Mesothelial cell of epicardium (in vitro differentiated cells): Measurements from ENCODE around the gene MRPL28. TPM values are rescaled to one million over a fixed set of nuclear protein-coding genes. Genes with fewer than 3 reads are reported as not detected.
"Not testable (repeated sequence)": the region's sequence is repeated elsewhere in the genome, so short reads cannot be mapped to it uniquely, and the experiment has no call there.

Source experiments
- DNase-seq, 2 experiments: peaks; one replicate each; pipeline ENCODE4 v3.0.0; 2021; ENCODE audit warnings: low spot score in 2 of 2; ENCODE audit not compliant: unreplicated experiment in 2 of 2
- H3K27ac Mint-ChIP-seq: 2 replicates; pipeline ENCODE4 v1.8.0; 2021; ENCODE audit warnings: mixed read lengths
- H3K27me3 Mint-ChIP-seq: 2 replicates; pipeline ENCODE4 v1.8.0; 2021; ENCODE audit warnings: low read depth, mixed read lengths
- H3K36me3 Mint-ChIP-seq: 2 replicates; pipeline ENCODE4 v1.8.0; 2021; ENCODE audit warnings: mixed read lengths
- H3K4me1 Mint-ChIP-seq: 2 replicates; pipeline ENCODE4 v1.8.0; 2021; ENCODE audit warnings: mixed read lengths
- H3K4me3 Mint-ChIP-seq: 2 replicates; pipeline ENCODE4 v1.8.0; 2021; ENCODE audit warnings: mild to moderate bottlenecking, moderate library complexity, mixed read lengths
- H3K9me3 Mint-ChIP-seq: 2 replicates; pipeline ENCODE4 v1.8.0; 2021; ENCODE audit warnings: mixed read lengths
- total RNA-seq: library from RNA; stranded (reverse); gene quantifications from 3 replicates; pipeline ENCODE4 v1.2.1, GENCODE V29; 2021
- TF ChIP-seq, protein P1 (sequence below): fragments of 200-600 bp; sonication (generic); IDR thresholded peaks from one replicate; pipeline ENCODE4 v1.5.0; 2021; ENCODE audit warnings: antibody characterized with exemption; ENCODE audit not compliant: unreplicated experiment

MRPL28 gene
- total RNA-seq, 1 donor from 2014 or later = 75.3 TPM

DNA sequence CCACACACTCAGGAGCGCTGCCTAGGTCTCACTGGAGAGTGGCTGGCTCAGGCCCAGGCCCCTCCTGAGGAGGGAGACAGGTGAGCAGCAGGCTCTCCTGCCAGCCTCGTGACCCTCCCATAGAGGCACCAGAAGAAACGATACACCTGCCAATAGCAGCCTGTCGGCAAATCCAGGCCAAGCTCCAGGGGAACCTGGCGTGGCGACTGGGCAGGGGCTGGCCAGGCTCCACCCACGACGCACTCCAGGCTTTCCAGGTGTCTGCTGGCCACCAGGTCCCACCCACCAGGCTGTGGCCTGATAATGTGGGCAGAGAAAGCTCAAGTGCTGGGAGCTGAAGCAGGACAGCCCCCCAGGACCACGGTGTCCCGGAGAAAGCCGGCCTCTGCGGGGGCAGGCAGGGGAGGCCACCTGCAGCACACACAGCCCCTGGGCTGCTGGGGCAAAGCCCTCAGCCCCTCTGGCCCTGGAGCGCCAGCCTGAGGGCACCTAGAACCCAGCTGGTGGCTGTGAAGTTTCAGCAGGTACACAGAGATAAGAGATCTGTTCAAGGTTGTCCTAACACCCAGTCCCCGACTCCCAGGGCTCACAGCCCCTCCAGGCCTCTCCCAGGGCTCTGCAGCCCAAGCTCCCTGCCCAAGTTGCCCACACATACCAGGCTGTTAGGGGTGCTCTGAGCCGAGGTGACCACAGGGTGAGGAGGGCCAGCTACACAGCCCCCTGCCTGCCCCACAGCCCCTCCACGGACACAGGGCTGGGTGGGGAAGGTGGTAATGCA lies 9.0 kb upstream of the MRPL28 start:
- peak overlapping the region; percentile 71 for H3K4me3 Mint-ChIP-seq
- H3K27ac Mint-ChIP-seq = no peak overlapping the region
- peak in 1 of 2 experiments; percentile 18 for DNase-seq
- no peaks in the 10 kb centered on the region for H3K27me3 Mint-ChIP-seq
- peaks cover 26% of the 10 kb centered on the region for H3K4me1 Mint-ChIP-seq
- no peaks in the 10 kb centered on the region for H3K9me3 Mint-ChIP-seq
- TF ChIP-seq, protein P1, sequence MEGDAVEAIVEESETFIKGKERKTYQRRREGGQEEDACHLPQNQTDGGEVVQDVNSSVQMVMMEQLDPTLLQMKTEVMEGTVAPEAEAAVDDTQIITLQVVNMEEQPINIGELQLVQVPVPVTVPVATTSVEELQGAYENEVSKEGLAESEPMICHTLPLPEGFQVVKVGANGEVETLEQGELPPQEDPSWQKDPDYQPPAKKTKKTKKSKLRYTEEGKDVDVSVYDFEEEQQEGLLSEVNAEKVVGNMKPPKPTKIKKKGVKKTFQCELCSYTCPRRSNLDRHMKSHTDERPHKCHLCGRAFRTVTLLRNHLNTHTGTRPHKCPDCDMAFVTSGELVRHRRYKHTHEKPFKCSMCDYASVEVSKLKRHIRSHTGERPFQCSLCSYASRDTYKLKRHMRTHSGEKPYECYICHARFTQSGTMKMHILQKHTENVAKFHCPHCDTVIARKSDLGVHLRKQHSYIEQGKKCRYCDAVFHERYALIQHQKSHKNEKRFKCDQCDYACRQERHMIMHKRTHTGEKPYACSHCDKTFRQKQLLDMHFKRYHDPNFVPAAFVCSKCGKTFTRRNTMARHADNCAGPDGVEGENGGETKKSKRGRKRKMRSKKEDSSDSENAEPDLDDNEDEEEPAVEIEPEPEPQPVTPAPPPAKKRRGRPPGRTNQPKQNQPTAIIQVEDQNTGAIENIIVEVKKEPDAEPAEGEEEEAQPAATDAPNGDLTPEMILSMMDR = no peak
- no peaks in the 10 kb centered on the region for H3K36me3 Mint-ChIP-seq

DNA sequence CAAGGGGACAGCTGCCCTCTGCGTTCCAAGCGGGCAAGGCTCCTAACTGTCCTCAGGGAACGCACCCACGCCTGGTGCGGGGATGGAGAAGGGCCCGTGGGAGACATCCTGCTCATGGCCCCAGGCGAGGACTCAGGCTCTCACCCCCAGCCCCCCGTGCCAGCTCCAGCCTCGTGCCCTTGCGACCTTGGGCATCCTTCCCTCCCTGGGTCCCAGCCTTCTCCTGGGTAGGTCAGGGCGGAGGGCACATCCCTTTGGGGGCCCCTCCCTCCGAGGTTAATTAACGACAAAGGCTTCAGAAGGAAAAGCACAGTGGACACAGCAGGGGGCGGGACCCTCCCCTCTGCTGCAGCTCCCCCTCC lies 8.5 kb upstream of the MRPL28 start:
- DNase-seq = no peak
- Mint-ChIP-seq H3K27ac (no peak overlapping the region), H3K4me3 (no peak overlapping the region), H3K36me3 (no peaks in the 10 kb centered on the region), H3K27me3 (no peaks in the 10 kb centered on the region), H3K9me3 (no peaks in the 10 kb centered on the region), H3K4me1 (peaks cover 25% of the 10 kb centered on the region)
- TF ChIP-seq, protein P1 = no peak

DNA sequence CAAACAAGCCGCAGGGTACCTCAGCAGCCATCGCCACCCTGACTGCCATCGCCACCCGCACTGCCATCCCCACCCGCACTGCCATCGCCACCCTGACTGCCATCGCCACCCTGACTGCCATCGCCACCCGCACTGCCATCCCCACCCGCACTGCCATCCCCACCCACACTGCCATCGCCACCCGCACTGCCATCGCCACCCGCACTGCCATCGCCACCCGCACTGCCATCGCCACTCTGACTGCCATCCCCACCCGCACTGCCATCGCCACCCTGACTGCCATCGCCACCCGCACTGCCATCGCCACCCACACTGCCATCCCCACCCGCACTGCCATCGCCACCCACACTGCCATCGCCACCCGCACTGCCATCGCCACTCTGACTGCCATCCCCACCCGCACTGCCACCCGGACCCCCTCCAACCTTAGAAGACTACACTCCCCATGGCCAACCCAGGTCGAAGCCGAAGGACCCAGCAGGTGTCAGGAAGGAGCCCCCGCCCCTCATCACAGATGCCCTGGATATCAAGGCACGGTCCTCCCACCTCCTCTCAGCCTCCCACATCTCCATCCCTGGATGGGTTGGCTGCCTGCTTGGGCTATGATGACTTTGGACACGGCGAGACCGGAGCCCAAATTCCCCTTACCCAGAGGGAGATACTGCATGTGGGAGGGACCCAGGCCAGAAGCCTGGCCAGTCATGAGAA lies 7.9 kb upstream of the MRPL28 start:
- H3K4me1 Mint-ChIP-seq = peaks cover 20% of the 10 kb centered on the region
- DNase-seq, H3K9me3 Mint-ChIP-seq, H3K36me3 Mint-ChIP-seq, H3K4me3 Mint-ChIP-seq, H3K27ac Mint-ChIP-seq, H3K27me3 Mint-ChIP-seq: not testable (repeated sequence)

DNA sequence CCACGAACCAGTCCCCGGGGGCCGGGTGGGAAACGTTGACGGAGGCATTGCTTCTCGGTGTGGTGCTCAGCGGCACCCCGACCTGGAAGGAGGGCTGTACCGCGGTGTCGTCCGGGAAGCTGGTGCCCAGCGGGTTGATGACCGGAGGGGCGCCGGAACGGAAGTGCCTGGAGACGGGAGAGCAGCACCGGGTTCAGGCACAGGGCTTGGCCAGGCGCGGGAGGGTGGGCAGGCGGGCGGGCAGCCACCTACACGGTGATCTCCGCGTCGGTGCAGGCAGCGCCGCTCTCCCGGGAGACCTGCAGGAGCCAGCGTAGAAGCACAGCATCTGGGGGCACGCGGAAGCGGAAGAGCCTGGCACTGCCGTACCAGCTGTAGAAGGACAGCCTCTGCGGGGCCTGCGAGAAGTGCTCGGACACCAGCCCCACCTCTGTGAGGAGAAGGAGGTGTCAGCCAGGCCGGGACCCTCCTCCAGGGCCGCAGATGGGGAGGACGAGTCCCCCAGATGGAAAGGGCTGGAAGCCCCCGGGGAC lies 7.1 kb upstream of the MRPL28 start:
- Mint-ChIP-seq H3K4me1 (peaks cover 12% of the 10 kb centered on the region), H3K9me3 (no peaks in the 10 kb centered on the region), H3K4me3 (no peak overlapping the region), H3K27ac (no peak overlapping the region), H3K27me3 (no peaks in the 10 kb centered on the region), H3K36me3 (no peaks in the 10 kb centered on the region)
- TF ChIP-seq, protein P1 = no peak
- peak in 1 of 2 experiments; percentile 19 for DNase-seq

DNA sequence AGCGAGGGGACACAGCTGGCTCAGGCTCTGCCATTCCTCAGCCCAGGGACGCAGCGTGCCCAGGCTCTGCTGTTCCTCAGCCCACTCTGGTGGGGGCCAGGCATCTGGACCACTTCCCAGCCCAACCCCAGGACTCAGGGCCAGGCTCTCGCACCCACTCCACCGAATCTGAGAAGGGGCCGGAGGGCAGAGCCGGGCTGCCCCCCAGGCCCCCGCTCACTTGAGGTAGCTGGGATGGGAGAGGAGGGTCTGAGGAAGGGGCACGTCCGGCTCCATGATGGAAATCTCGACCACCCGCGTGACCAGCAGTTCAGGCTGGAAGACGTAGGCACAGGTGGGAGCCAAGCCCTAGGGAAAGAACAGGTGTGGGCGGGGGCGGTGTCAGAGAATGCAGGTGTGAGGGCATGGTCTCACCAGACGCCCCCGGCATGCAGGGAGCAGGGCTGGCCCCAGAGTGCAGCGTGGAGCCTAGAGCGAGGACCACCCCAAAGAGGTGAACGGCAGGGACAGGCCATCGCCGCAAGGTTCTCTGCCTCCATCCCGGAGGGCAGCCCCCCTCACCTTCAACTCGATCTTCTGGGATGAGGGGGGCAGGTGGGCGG lies 6.6 kb upstream of the MRPL28 start:
- Mint-ChIP-seq H3K27ac (no peak overlapping the region), H3K36me3 (no peaks in the 10 kb centered on the region), H3K4me1 (peaks cover 10% of the 10 kb centered on the region), H3K27me3 (no peaks in the 10 kb centered on the region), H3K9me3 (no peaks in the 10 kb centered on the region), H3K4me3 (no peak overlapping the region)
- TF ChIP-seq, protein P1 = no peak
- DNase-seq = peak in 1 of 2 experiments; percentile 18
